ENCODE data around the gene ALS2. TPM values are rescaled to one million over a fixed set of nuclear protein-coding genes. Genes with fewer than 3 reads are reported as not detected.

ALS2 gene
- polyA plus RNA-seq, 1 of the 3 experiments (the other 2 are of a cell fraction) = 11.6 TPM

- CTCF ChIA-PET = interaction anchor here (1.3 to 1.6 kb wide), 3 partner anchors 11 to 385 kb away, joined by 4 to 8 read pairs (median 4); no protein-coding TSS in a partner anchor
- 42% methylated on average over 1 of the region's 1 CpG for WGBS (ENCODE audit: low lambda C conversion rate)
- POLR2A ChIA-PET = no interaction called here
- H3K36me3 ChIP-seq (replicated peaks in 1 of 2; ENCODE audit: control insufficient read depth in 1 of 2, insufficient read depth in 2 of 2, low read length in 1 of 2) = no peaks in the 10 kb centered on the region
- H3K27ac ChIP-seq (ENCODE audit: low read depth in 2 of 2, low read length in 1 of 2) = no peak overlapping the region
- TF ChIP-seq JUND (IDR thresholded peaks at IDR 0.05) = peak; percentile 37; the same call in 1 of the 2 replicates
- TF ChIP-seq GATA2 (CRISPR knock-in tag; IDR thresholded peaks at IDR 0.05) = no peak
- peak; percentile 81 for TF ChIP-seq TCF12 (IDR thresholded peaks at IDR 0.05)
- TF ChIP-seq TEAD4 (IDR thresholded peaks at IDR 0.05; ENCODE audit: borderline replicate concordance, insufficient read depth) = no peak
- TF ChIP-seq FOSL2 (IDR thresholded peaks at IDR 0.05; ENCODE audit: borderline replicate concordance, low read depth) = peak; percentile 45; the same call in 1 of the 2 replicates
- no peak for TF ChIP-seq RXRA (IDR thresholded peaks at IDR 0.05; ENCODE audit: borderline replicate concordance, low read depth)
- TF ChIP-seq PBX3 (IDR thresholded peaks at IDR 0.05) = peak; percentile 80
- peak in 1 of 2 experiments; percentile 49; a peak in 1 of 4 replicates for TF ChIP-seq EP300 (IDR thresholded peaks at IDR 0.05; ENCODE audit: borderline replicate concordance in 1 of 2, low read depth in 1 of 2, low read length in 1 of 2)
- 0 out of 2 replicates have a peak, but pooled peaks have one; percentile 26 for TF ChIP-seq NFIC (IDR thresholded peaks at IDR 0.05; ENCODE audit: borderline replicate concordance)
- H3K27me3 ChIP-seq (ENCODE audit: insufficient read depth) = no peaks in the 10 kb centered on the region
- peaks cover 33% of the 10 kb centered on the region for H3F3A ChIP-seq (replicated peaks; ENCODE audit: insufficient read depth)
- no peaks in the 10 kb centered on the region for H3K9me2 ChIP-seq
- no peak overlapping the region for H2AFZ ChIP-seq (ENCODE audit: low read depth)
- DNase-seq = no peak
- no peaks in the 10 kb centered on the region for H3K9me3 ChIP-seq
- no peak overlapping the region for H3K4me2 ChIP-seq
- peaks cover 0 to 13% of the 10 kb centered on the region in 2 experiments; a peak in 1 of 4 replicates for H3K4me1 ChIP-seq (ENCODE audit: control insufficient read depth in 1 of 2, insufficient read depth in 2 of 2, low read depth in 1 of 2, low read length in 1 of 2)
- no peak overlapping the region for H3K4me3 ChIP-seq (ENCODE audit: low read depth in 2 of 2, low read length in 1 of 2)
- no peaks in the 10 kb centered on the region for H4K20me1 ChIP-seq (ENCODE audit: insufficient read depth)
- no peak overlapping the region for H3K9ac ChIP-seq
- no peaks in the 10 kb centered on the region for H3K79me2 ChIP-seq (ENCODE audit: insufficient read depth)
These were observed 12.9 kb upstream of the ALS2 start for GRCh38 chr2:201793631-201794030.

GRCh38 chr2:201790989-201791388 is 10.3 kb upstream of the ALS2 start:
- H3K27ac ChIP-seq (ENCODE audit: low read depth in 2 of 2, low read length in 1 of 2) = no peak overlapping the region
- 74% methylated on average over 2 of the region's 2 CpGs for WGBS (ENCODE audit: low lambda C conversion rate)
- H3K4me2 ChIP-seq = no peak overlapping the region
- no peaks in the 10 kb centered on the region; a peak in 1 of 4 replicates for H3K4me1 ChIP-seq (ENCODE audit: control insufficient read depth in 1 of 2, insufficient read depth in 2 of 2, low read depth in 1 of 2, low read length in 1 of 2)
- no peaks in the 10 kb centered on the region for H3K9me3 ChIP-seq
- no peak overlapping the region for H3K9ac ChIP-seq
- peaks cover 8% of the 10 kb centered on the region for H3F3A ChIP-seq (replicated peaks; ENCODE audit: insufficient read depth)
- no peaks in the 10 kb centered on the region for H3K79me2 ChIP-seq (ENCODE audit: insufficient read depth)
- H3K36me3 ChIP-seq (replicated peaks in 1 of 2; ENCODE audit: control insufficient read depth in 1 of 2, insufficient read depth in 2 of 2, low read length in 1 of 2) = no peaks in the 10 kb centered on the region
- ChIA-PET POLR2A (no interaction called here), CTCF (interaction anchor here (0.8 to 1.3 kb wide), 2 partner anchors 368 to 390 kb away, joined by 3 read pairs; no protein-coding TSS in a partner anchor)
- no peaks in the 10 kb centered on the region for H4K20me1 ChIP-seq (ENCODE audit: insufficient read depth)
- no peak for DNase-seq
- no peaks in the 10 kb centered on the region for H3K9me2 ChIP-seq
- H3K4me3 ChIP-seq (ENCODE audit: low read depth in 2 of 2, low read length in 1 of 2) = no peak overlapping the region
- H3K27me3 ChIP-seq (ENCODE audit: insufficient read depth) = no peaks in the 10 kb centered on the region
- H2AFZ ChIP-seq (ENCODE audit: low read depth) = no peak overlapping the region
- TF ChIP-seq NFIC (IDR thresholded peaks at IDR 0.05; ENCODE audit: borderline replicate concordance) = no peak
- no peak for TF ChIP-seq NRF1 (IDR thresholded peaks at IDR 0.05; ENCODE audit: low read depth, low read length)
- TF ChIP-seq POLR2AphosphoS5 (IDR thresholded peaks at IDR 0.05; ENCODE audit: low read depth, low read length) = no peak
- no peak for TF ChIP-seq JUND (IDR thresholded peaks at IDR 0.05)
- TF ChIP-seq TEAD4 (IDR thresholded peaks at IDR 0.05; ENCODE audit: borderline replicate concordance, insufficient read depth) = no peak
- TF ChIP-seq ZBTB33 (IDR thresholded peaks at IDR 0.05; ENCODE audit: borderline replicate concordance, low read depth) = no peak
- no peak for TF ChIP-seq PBX3 (IDR thresholded peaks at IDR 0.05)
- TF ChIP-seq MXI1 (IDR thresholded peaks at IDR 0.05; ENCODE audit: low read depth, low read length) = no peak
- no peak for TF ChIP-seq USF2 (IDR thresholded peaks at IDR 0.05; ENCODE audit: borderline replicate concordance, low read depth, low read length)
- no peak for TF ChIP-seq USF1 (IDR thresholded peaks at IDR 0.05; ENCODE audit: borderline replicate concordance, low read depth)
- TF ChIP-seq SIN3A (IDR thresholded peaks at IDR 0.05; ENCODE audit: borderline replicate concordance, low read depth, low read length) = no peak
- no peak for TF ChIP-seq TCF12 (IDR thresholded peaks at IDR 0.05)
- no peak for TF ChIP-seq IRF3 (IDR thresholded peaks at IDR 0.05; ENCODE audit: low read depth, low read length)
- TF ChIP-seq SMC3 (IDR thresholded peaks at IDR 0.05; ENCODE audit: low read depth, low read length) = no peak
- no peak for TF ChIP-seq RAD21 (IDR thresholded peaks at IDR 0.05; ENCODE audit: low read length)
- TF ChIP-seq CHD2 (IDR thresholded peaks at IDR 0.05; ENCODE audit: low read length, partially characterized antibody) = no peak
- no peak for TF ChIP-seq YY1 (IDR thresholded peaks at IDR 0.05; ENCODE audit: low read depth)
